H1 (cell line): ENCODE results near the gene LAMA4. TPM values are rescaled to one million over a fixed set of nuclear protein-coding genes. Genes with fewer than 3 reads are reported as not detected.

Source experiments
- CTCF ChIA-PET: fragments of 300-600 bp; sonication (Branson Sonifier 250); formaldehyde crosslinking; loops from one replicate; lab custom pipeline; 2021; ENCODE audit not compliant: partially characterized antibody; lab: Charles Lee
- POLR2A ChIA-PET: fragments of 300-600 bp; sonication (Branson Sonifier 250); formaldehyde crosslinking; loops from one replicate; lab custom pipeline; 2021; ENCODE audit warnings: inconsistent platforms; ENCODE audit not compliant: partially characterized antibody; lab: Charles Lee
- DNase-seq, 2 experiments: peaks; one replicate each; pipeline versions ENCODE4 v3.0.0 to v3.0.0-alpha.2; 2010 to 2022; ENCODE audit warnings: low spot score in 2 of 2, low read depth in 1 of 2, mixed read lengths in 1 of 2
- FAIRE-seq: peaks from 2 replicates; lab custom pipeline; 2011; peaks lifted over from hg19 to GRCh38; lab: Jason Lieb, UNC
- H2AFZ ChIP-seq: 2 replicates; pipeline ENCODE4 v1.8.1; 2012; ENCODE audit warnings: low read length, inconsistent platforms
- H2AK5ac ChIP-seq: 2 replicates; pipeline ENCODE4 v1.6.1; 2013; ENCODE audit warnings: low read depth, low read length
- H2BK120ac ChIP-seq: replicated peaks from 2 replicates; pipeline ENCODE3; 2013; ENCODE audit warnings: low read depth, low read length, inconsistent platforms
- H2BK12ac ChIP-seq: 2 replicates; pipeline ENCODE4 v1.6.1; 2013; ENCODE audit warnings: low read depth, low read length
- H2BK15ac ChIP-seq: 2 replicates; pipeline ENCODE4 v1.6.1; 2013; ENCODE audit warnings: low read length
- H2BK20ac ChIP-seq: 2 replicates; pipeline ENCODE4 v1.6.1; 2013; ENCODE audit warnings: low read length
- H2BK5ac ChIP-seq: 2 replicates; pipeline ENCODE4 v1.6.1; 2013; ENCODE audit warnings: low read depth, low read length
- H3K14ac ChIP-seq: 2 replicates; pipeline ENCODE4 v1.6.1; 2013; ENCODE audit warnings: inconsistent platforms; ENCODE audit not compliant: insufficient read length
- H3K18ac ChIP-seq: 2 replicates; pipeline ENCODE4 v1.6.1; 2013; ENCODE audit warnings: low read length; ENCODE audit errors: extremely low read depth
- H3K23ac ChIP-seq: 2 replicates; pipeline ENCODE4 v1.6.1; 2013; ENCODE audit warnings: inconsistent platforms; ENCODE audit not compliant: insufficient read length
- H3K23me2 ChIP-seq: 2 replicates; pipeline ENCODE4 v1.6.1; 2013; ENCODE audit warnings: low read depth, low read length
- H3K27ac ChIP-seq: 2 replicates; pipeline ENCODE4 v1.6.1; 2011; ENCODE audit warnings: low read depth, low read length, inconsistent platforms
- H3K27me3 ChIP-seq, 4 experiments: replicated peaks in 1 of 4; 1 replicate in 1 of 4; 2 replicates in 3 of 4; pipeline versions ENCODE4 v1.6.1 to v1.8.1; 2011 to 2013; ENCODE audit warnings: low read length in 3 of 4, mild to moderate bottlenecking in 3 of 4, inconsistent platforms in 2 of 4, mixed read lengths in 2 of 4, moderate library complexity in 1 of 4; ENCODE audit not compliant: control insufficient read depth in 3 of 4, insufficient read depth in 3 of 4; ENCODE audit errors: extremely low read depth in 1 of 4
- H3K36me3 ChIP-seq, 4 experiments: 2 replicates each; pipeline versions ENCODE4 v1.6.1 to v1.8.1; 2011 to 2013; ENCODE audit warnings: mild to moderate bottlenecking in 4 of 4, low read length in 3 of 4, moderate library complexity in 2 of 4, control low read depth in 1 of 4, inconsistent platforms in 1 of 4; ENCODE audit not compliant: insufficient read depth in 4 of 4, control insufficient read depth in 2 of 4
- H3K4ac ChIP-seq: replicated peaks from 2 replicates; pipeline ENCODE3; 2013; ENCODE audit warnings: low read length, low read depth, mixed read lengths, inconsistent platforms; ENCODE audit not compliant: insufficient read length
- H3K4me1 ChIP-seq, 4 experiments: replicated peaks in 1 of 4; 1 replicate in 1 of 4; 2 replicates in 3 of 4; pipeline versions ENCODE4 v1.6.1 to v1.8.1; 2011 to 2013; ENCODE audit warnings: low read length in 3 of 4, inconsistent platforms in 2 of 4, mixed read lengths in 1 of 4; ENCODE audit not compliant: insufficient read depth in 4 of 4, control insufficient read depth in 3 of 4
- H3K4me2 ChIP-seq, 2 experiments: 2 replicates each; pipeline versions ENCODE4 v1.6.1 to v1.8.1; 2011 to 2013; ENCODE audit warnings: low read depth in 2 of 2, low read length in 2 of 2, control low read depth in 1 of 2, inconsistent platforms in 1 of 2, mild to moderate bottlenecking in 1 of 2; ENCODE audit not compliant: insufficient read depth in 1 of 2
- H3K4me3 ChIP-seq, 4 experiments: fragments of 200-600, 300-600 bp in 1 of 4; sonication (generic), shearing (Covaris generic), sonication (Bioruptor Twin) in 1 of 4; 2 replicates each; pipeline versions ENCODE4 v1.5.1 to v1.8.1; 2011 to 2016; ENCODE audit warnings: low read length in 4 of 4, low read depth in 3 of 4, control low read depth in 2 of 4, inconsistent platforms in 2 of 4, mild to moderate bottlenecking in 2 of 4, mixed read lengths in 1 of 4, moderate library complexity in 1 of 4; ENCODE audit not compliant: insufficient read depth in 2 of 4; ENCODE audit errors: extremely low read depth in 1 of 4
- H3K56ac ChIP-seq: replicated peaks from 2 replicates; pipeline ENCODE3; 2013; ENCODE audit warnings: low read depth, mild to moderate bottlenecking, mixed read lengths, low read length, inconsistent platforms; ENCODE audit not compliant: insufficient read length
- H3K79me1 ChIP-seq: 2 replicates; pipeline ENCODE4 v1.6.1; 2013; ENCODE audit warnings: low read depth, low read length, control low read depth
- H3K79me2 ChIP-seq, 2 experiments: 2 replicates each; pipeline versions ENCODE4 v1.6.1 to v1.8.1; 2012 to 2013; ENCODE audit warnings: low read length in 2 of 2, mild to moderate bottlenecking in 2 of 2, inconsistent platforms in 1 of 2; ENCODE audit not compliant: insufficient read depth in 2 of 2, control insufficient read depth in 1 of 2
- H3K9ac ChIP-seq, 4 experiments: replicated peaks in 1 of 4; 1 replicate in 1 of 4; 2 replicates in 3 of 4; pipeline versions ENCODE4 v1.6.1 to v1.8.1; 2011 to 2013; ENCODE audit warnings: low read depth in 3 of 4, low read length in 3 of 4, control low read depth in 2 of 4, mild to moderate bottlenecking in 2 of 4, moderate library complexity in 2 of 4, inconsistent platforms in 1 of 4; ENCODE audit errors: extremely low read depth in 1 of 4
- H3K9me3 ChIP-seq, 2 experiments: 2 replicates each; pipeline versions ENCODE4 v1.6.1 to v1.8.1; 2012 to 2013; ENCODE audit warnings: mild to moderate bottlenecking in 2 of 2, moderate library complexity in 2 of 2, control low read depth in 1 of 2, inconsistent platforms in 1 of 2, low read depth in 1 of 2, low read length in 1 of 2, mixed read lengths in 1 of 2; ENCODE audit not compliant: insufficient read depth in 2 of 2
- H4K20me1 ChIP-seq, 2 experiments: replicated peaks in 1 of 2; 2 replicates each; pipeline versions ENCODE3 to v1.8.1; 2011 to 2013; ENCODE audit warnings: inconsistent platforms in 2 of 2, low read length in 2 of 2, mild to moderate bottlenecking in 1 of 2; ENCODE audit not compliant: insufficient read depth in 2 of 2, control insufficient read depth in 1 of 2
- H4K5ac ChIP-seq: 2 replicates; pipeline ENCODE4 v1.6.1; 2013; ENCODE audit warnings: low read length, low read depth, mixed read lengths, inconsistent platforms; ENCODE audit not compliant: insufficient read length
- H4K8ac ChIP-seq: 2 replicates; pipeline ENCODE4 v1.8.0; 2013; ENCODE audit warnings: mild to moderate bottlenecking, moderate library complexity, low read length, inconsistent platforms; ENCODE audit not compliant: insufficient read depth; ENCODE audit errors: extremely low read depth
- H4K91ac ChIP-seq: replicated peaks from 2 replicates; pipeline ENCODE3; 2013; ENCODE audit warnings: low read length, mixed read lengths, inconsistent platforms; ENCODE audit not compliant: insufficient read length
- GABPA ChIP-seq: IDR thresholded peaks from 2 replicates; pipeline ENCODE4 v1.6.1; 2011; ENCODE audit warnings: mild to moderate bottlenecking, low read length, moderate library complexity, borderline replicate concordance; ENCODE audit not compliant: insufficient read depth
- WGBS, 2 experiments: shearing (Covaris generic) in 1 of 2; methylation state at CpG; one replicate each; pipeline versions ENCODE4 v1.1.6 to v1.1.7; 2013 to 2015; ENCODE audit warnings: low lambda C conversion rate in 2 of 2, mixed read lengths in 2 of 2, inconsistent platforms in 1 of 2, low coverage in 1 of 2, missing lambda C conversion rate in 1 of 2; ENCODE audit not compliant: insufficient replicate concordance in 2 of 2, insufficient coverage in 1 of 2, insufficient read length in 1 of 2; ENCODE audit errors: extremely low coverage in 1 of 2, missing lambda C conversion rate in 1 of 2; 5-methylcytosine and 5-hydroxymethylcytosine counted together
- polyA plus RNA-seq, 7 experiments: library from polyadenylated mRNA; depleted of rRNA in 3 of 7; stranded (reverse) in 5 of 7; unstranded in 2 of 7; fragments of >200 nt in 5 of 7; fragments of 200-250 nt in 2 of 7; gene quantifications; 1 replicate in 5 of 7; 2 replicates in 1 of 7; 4 replicates in 1 of 7; pipeline versions ENCODE4 v1.2.1 to v1.2.3, GENCODE V29; 2011 to 2013; ENCODE audit warnings: missing spikeins in 2 of 7, mixed read lengths in 2 of 7
- total RNA-seq: library from RNA; stranded (reverse); fragmentation: NEBNext Ultra II Directional; extraction: Animal tissue kit (Norgen Biotek cat#: 25700); gene quantifications from 2 replicates; pipeline ENCODE4 v1.2.1, GENCODE V29; 2021

LAMA4 gene
- total and polyA plus RNA-seq, 2 of the 8 experiments (the other 6 are each of a cell fraction or from before 2014, with no cell fraction given): 0.95 to 1.5 TPM

- no peaks in the 10 kb centered on the region for H3K23me2 ChIP-seq
- H3K27ac ChIP-seq: no peak overlapping the region
- WGBS, 2 experiments: 83% methylated on average over 6 of the region's 6 CpGs; no CpG with 5 or more reads in 1 of the 2 experiments
- no peaks in the 10 kb centered on the region for H4K20me1 ChIP-seq
- H3K79me2 ChIP-seq: no peaks in the 10 kb centered on the region
- H2AFZ ChIP-seq: no peak overlapping the region
- no peak overlapping the region for H3K4ac ChIP-seq
- FAIRE-seq (no peak), DNase-seq (no peak)
- no peak overlapping the region for H2BK15ac ChIP-seq
- no peak overlapping the region for H4K8ac ChIP-seq
- no peak overlapping the region for H3K18ac ChIP-seq
- ChIA-PET POLR2A (no interaction called here), CTCF (interaction anchor here (1.2 to 1.5 kb wide), 2 partner anchors 65 to 92 kb away, joined by 3 read pairs; no protein-coding TSS in a partner anchor)
- peaks cover 0 to 6% (median 2%) of the 10 kb centered on the region in 4 experiments; a peak in 3 of 7 replicates for H3K4me1 ChIP-seq
- H2BK5ac ChIP-seq: no peak overlapping the region
- H3K27me3 ChIP-seq: no peaks in the 10 kb centered on the region
- H2AK5ac ChIP-seq: no peak overlapping the region
- no peak overlapping the region for H3K4me2 ChIP-seq
- H3K9me3 ChIP-seq: no peaks in the 10 kb centered on the region
- no peak overlapping the region for H2BK12ac ChIP-seq
- H3K56ac ChIP-seq: no peak overlapping the region
- no peak overlapping the region for H3K9ac ChIP-seq
- H3K79me1 ChIP-seq: no peaks in the 10 kb centered on the region
- no peak overlapping the region for H2BK120ac ChIP-seq
- no peak overlapping the region for H4K5ac ChIP-seq
- H2BK20ac ChIP-seq: no peak overlapping the region
- no peak overlapping the region for H3K23ac ChIP-seq
- H3K4me3 ChIP-seq: no peak overlapping the region
- no peak overlapping the region for H4K91ac ChIP-seq
- no peaks in the 10 kb centered on the region for H3K36me3 ChIP-seq
- no peak overlapping the region for H3K14ac ChIP-seq
- TF ChIP-seq GABPA: no peak
Measured at GRCh38 chr6:112203577-112204349, 50.6 kb downstream of the LAMA4 start.
